Brain microvascular endothelial cell (primary cell): ENCODE data around the gene OSBPL7.

ENCODE experiments used
- DNase-seq: peaks from one replicate; pipeline ENCODE4 v3.0.0-alpha.2; 2020
- H3K27ac ChIP-seq: fragments of 250-450 bp; sonication (Bioruptor Pico); 2 replicates; pipeline ENCODE4 v1.5.1; 2020; ENCODE audit warnings: mild to moderate bottlenecking, moderate library complexity
- H3K27me3 ChIP-seq: fragments of 250-450 bp; sonication (Bioruptor Pico); replicated peaks from 2 replicates; pipeline ENCODE4 v1.5.1; 2020; ENCODE audit warnings: mild to moderate bottlenecking
- H3K36me3 ChIP-seq: fragments of 250-450 bp; sonication (Bioruptor Pico); replicated peaks from 2 replicates; pipeline ENCODE4 v1.5.1; 2020; ENCODE audit warnings: mild to moderate bottlenecking
- H3K4me3 ChIP-seq: 2 replicates; pipeline ENCODE4 v1.5.1; 2011; ENCODE audit warnings: low read depth, mild to moderate bottlenecking, control low read depth, low read length, moderate library complexity
- CTCF ChIP-seq: IDR thresholded peaks from 2 replicates; pipeline ENCODE4 v1.5.1; 2011; ENCODE audit warnings: low read depth, mild to moderate bottlenecking, moderate library complexity, low read length, control low read depth, inconsistent platforms; ENCODE audit errors: missing control alignments
- in situ Hi-C: cut with HindIII; loops from 2 replicates; pipeline ENCODE4 v1.10.0; 2017; ENCODE audit warnings: low sequenced_read_pairs, low pct_ligation_motif_present

OSBPL7 gene

GRCh38 chr17:47810200-47810821, 11.3 kb downstream of the OSBPL7 start:
- Histone ChIP-seq H3K4me3 (no peak overlapping the region), H3K27me3 (no peaks in the 10 kb centered on the region), H3K27ac (peak overlapping the region; percentile 3), H3K36me3 (peaks cover 28% of the 10 kb centered on the region)
- TF ChIP-seq CTCF, result no peak
- in situ Hi-C loops, result no loop called here
- DNase-seq, result peak; percentile 94

GRCh38 chr17:47808830-47809480, 12.6 kb downstream of the OSBPL7 start:
- in situ Hi-C loops, result no loop called here
- no peak for DNase-seq
- Histone ChIP-seq H3K27ac (no peak overlapping the region), H3K36me3 (peaks cover 23% of the 10 kb centered on the region), H3K4me3 (no peak overlapping the region), H3K27me3 (peaks cover 3% of the 10 kb centered on the region)
- TF ChIP-seq CTCF, result no peak

- in situ Hi-C loops, result no loop called here
- H3K4me3 ChIP-seq, result no peak overlapping the region
- no peak for DNase-seq
- H3K27ac ChIP-seq, result no peak overlapping the region
- no peak for TF ChIP-seq CTCF
- peaks cover 9% of the 10 kb centered on the region for H3K27me3 ChIP-seq
- H3K36me3 ChIP-seq, result peaks cover 23% of the 10 kb centered on the region
Observed at GRCh38 chr17:47808036-47808829, 13.4 kb downstream of the OSBPL7 start.

GRCh38 chr17:47807421-47807820, 14.2 kb downstream of the OSBPL7 start:
- H3K27me3 ChIP-seq, result peaks cover 9% of the 10 kb centered on the region

GRCh38 chr17:47806913-47807255, 14.7 kb downstream of the OSBPL7 start:
- DNase-seq, result no peak
- Histone ChIP-seq H3K27ac (no peak overlapping the region), H3K36me3 (peaks cover 23% of the 10 kb centered on the region), H3K27me3 (peaks cover 9% of the 10 kb centered on the region), H3K4me3 (no peak overlapping the region)
- TF ChIP-seq CTCF, result no peak
- in situ Hi-C loops, result no loop called here

More at GRCh38 chr17:47807421-47807820, 14.2 kb downstream of the OSBPL7 start:
- Histone ChIP-seq H3K27ac (no peak overlapping the region), H3K36me3 (peaks cover 23% of the 10 kb centered on the region), H3K4me3 (no peak overlapping the region)
- no peak for DNase-seq
- TF ChIP-seq CTCF, result no peak
- in situ Hi-C loops, result no loop called here
